Epithelial cell of proximal tubule (primary cell): Measurements from ENCODE around the gene AFF3. TPM values are rescaled to one million over a fixed set of nuclear protein-coding genes. Genes with fewer than 3 reads are reported as not detected.

ENCODE experiments used
- DNase-seq: peaks from one replicate; pipeline ENCODE4 v3.0.0-alpha.2; 2011; ENCODE audit warnings: low read depth
- H3K4me3 ChIP-seq: 2 replicates; pipeline ENCODE4 v1.5.1; 2011; ENCODE audit warnings: low read depth, mild to moderate bottlenecking, low read length
- CTCF ChIP-seq: conservative IDR thresholded peaks from 2 replicates; pipeline ENCODE4 v1.5.1; 2012; ENCODE audit warnings: low read depth, mild to moderate bottlenecking, low read length
- total RNA-seq: library from RNA; depleted of rRNA; stranded (reverse); fragments of >200 nt; gene quantifications from 2 replicates; pipeline ENCODE4 v1.2.3, GENCODE V29; 2015

AFF3 gene
- total RNA-seq, 1 donor from 2014 or later = 0.35 TPM

- TF ChIP-seq CTCF = no peak
- H3K4me3 ChIP-seq = no peak overlapping the region
- peak; percentile 69 for DNase-seq
Observed at GRCh38 chr2:99821572-99821971, 320.8 kb downstream of the AFF3 start.

- no peak for DNase-seq
- no peak for TF ChIP-seq CTCF
- no peak overlapping the region for H3K4me3 ChIP-seq
Observed at GRCh38 chr2:99821039-99821438, 321.4 kb downstream of the AFF3 start.

- peak; percentile 97 for TF ChIP-seq CTCF
- peak; percentile 96 for DNase-seq
- H3K4me3 ChIP-seq = no peak overlapping the region
Observed at GRCh38 chr2:99819766-99820165, 322.6 kb downstream of the AFF3 start.

- H3K4me3 ChIP-seq = no peak overlapping the region
- DNase-seq = no peak
- peak; percentile 61 for TF ChIP-seq CTCF
Observed at GRCh38 chr2:99818842-99819241, 323.5 kb downstream of the AFF3 start.

- no peak for DNase-seq
- H3K4me3 ChIP-seq = no peak overlapping the region
- TF ChIP-seq CTCF = no peak
Observed at GRCh38 chr2:99816908-99817307, 325.5 kb downstream of the AFF3 start.

GRCh38 chr2:99812426-99812825 is 330.0 kb downstream of the AFF3 start:
- H3K4me3 ChIP-seq = no peak overlapping the region
- no peak for TF ChIP-seq CTCF
- no peak for DNase-seq

GRCh38 chr2:99811544-99811943 is 330.8 kb downstream of the AFF3 start:
- TF ChIP-seq CTCF = no peak
- DNase-seq = no peak
- no peak overlapping the region for H3K4me3 ChIP-seq
